NT2/D1 (cell line): Measurements from ENCODE around the gene CCDC92B.
"Not testable (repeated sequence)": the region's sequence is repeated elsewhere in the genome, so short reads cannot be mapped to it uniquely, and the experiment has no call there.

Experiments
- DNase-seq: peaks from one replicate; pipeline ENCODE4 v3.0.0-alpha.2; 2011; ENCODE audit warnings: low read depth, low spot score
- H3K27me3 ChIP-seq: 2 replicates; pipeline ENCODE4 v1.6.0; 2011; ENCODE audit warnings: mild to moderate bottlenecking; ENCODE audit not compliant: insufficient read length, insufficient read depth
- H3K36me3 ChIP-seq: 2 replicates; pipeline ENCODE4 v1.6.1; 2011; ENCODE audit warnings: mild to moderate bottlenecking, low read length, mixed read lengths; ENCODE audit not compliant: insufficient read depth, insufficient read length
- H3K4me1 ChIP-seq: 2 replicates; pipeline ENCODE4 v1.5.1; 2011; ENCODE audit not compliant: insufficient read depth, insufficient read length
- H3K4me3 ChIP-seq: 2 replicates; pipeline ENCODE4 v1.5.1; 2011; ENCODE audit warnings: low read depth; ENCODE audit not compliant: insufficient read length
- H3K9ac ChIP-seq: 2 replicates; pipeline ENCODE4 v1.6.0; 2011; ENCODE audit warnings: low read depth; ENCODE audit not compliant: insufficient read length
- H3K9me3 ChIP-seq: 2 replicates; pipeline ENCODE4 v1.5.1; 2011; ENCODE audit warnings: mild to moderate bottlenecking, low read length; ENCODE audit not compliant: insufficient read depth
- SUZ12 ChIP-seq: IDR thresholded peaks from 2 replicates; pipeline ENCODE4 v1.6.1; 2011; ENCODE audit not compliant: insufficient read length, insufficient read depth; ENCODE audit errors: extremely low read depth
- YY1 ChIP-seq: IDR thresholded peaks from 2 replicates; pipeline ENCODE4 v1.6.1; 2011; ENCODE audit not compliant: insufficient read length, insufficient read depth
- ZNF274 ChIP-seq: IDR thresholded peaks from 2 replicates; pipeline ENCODE4 v1.6.1; 2011; ENCODE audit warnings: mild to moderate bottlenecking, low read depth, low read length

The CCDC92B gene

GRCh38 chr17:2795441-2796163, 46.1 kb upstream of the CCDC92B start:
- Histone ChIP-seq H3K4me1 (peaks cover 7% of the 10 kb centered on the region), H3K36me3 (no peaks in the 10 kb centered on the region), H3K27me3 (no peaks in the 10 kb centered on the region), H3K9me3 (peaks cover 6% of the 10 kb centered on the region; the same call in 1 of the 2 replicates), H3K4me3 (no peak overlapping the region), H3K9ac (no peak overlapping the region)
- DNase-seq: no peak
- TF ChIP-seq YY1: no peak
- TF ChIP-seq SUZ12: no peak
- TF ChIP-seq ZNF274: no peak

- no peak for TF ChIP-seq YY1
- TF ChIP-seq SUZ12: no peak
- no peak for TF ChIP-seq ZNF274
- no peak for DNase-seq
Measured at GRCh38 chr17:2794111-2794803, 44.8 kb upstream of the CCDC92B start.

GRCh38 chr17:2792366-2793169, 43.1 kb upstream of the CCDC92B start:
- no peak overlapping the region for H3K4me3 ChIP-seq
- H3K4me1 ChIP-seq: peaks cover 7% of the 10 kb centered on the region
- TF ChIP-seq YY1 (no peak), SUZ12 (no peak)
- no peak overlapping the region for H3K9ac ChIP-seq
- no peaks in the 10 kb centered on the region for H3K27me3 ChIP-seq
- no peak for DNase-seq
- H3K9me3 ChIP-seq: no peaks in the 10 kb centered on the region
- H3K36me3 ChIP-seq: no peaks in the 10 kb centered on the region

More at GRCh38 chr17:2794111-2794803, 44.8 kb upstream of the CCDC92B start:
- no peaks in the 10 kb centered on the region for H3K27me3 ChIP-seq
- H3K36me3 ChIP-seq: no peaks in the 10 kb centered on the region
- H3K4me3 ChIP-seq: no peak overlapping the region
- H3K4me1 ChIP-seq: peaks cover 11% of the 10 kb centered on the region
- H3K9ac ChIP-seq: no peak overlapping the region
- no peaks in the 10 kb centered on the region for H3K9me3 ChIP-seq

GRCh38 chr17:2789700-2790099, 40.2 kb upstream of the CCDC92B start:
- TF ChIP-seq SUZ12: no peak
- TF ChIP-seq YY1: no peak
- no peak for TF ChIP-seq ZNF274
- H3K4me3 ChIP-seq: no peak overlapping the region
- no peak for DNase-seq
- H3K27me3 ChIP-seq: no peaks in the 10 kb centered on the region
- H3K36me3 ChIP-seq: no peaks in the 10 kb centered on the region
- no peaks in the 10 kb centered on the region for H3K9me3 ChIP-seq
- peaks cover 11% of the 10 kb centered on the region for H3K4me1 ChIP-seq
- H3K9ac ChIP-seq: no peak overlapping the region

- no peak overlapping the region for H3K9ac ChIP-seq
- H3K4me3 ChIP-seq: no peak overlapping the region
- H3K4me1 ChIP-seq: peaks cover 15% of the 10 kb centered on the region
- TF ChIP-seq ZNF274: no peak
- no peak for TF ChIP-seq SUZ12
- TF ChIP-seq YY1: peak; percentile 57
- no peaks in the 10 kb centered on the region for H3K36me3 ChIP-seq
- no peaks in the 10 kb centered on the region for H3K27me3 ChIP-seq
- H3K9me3 ChIP-seq: no peaks in the 10 kb centered on the region
- peak; percentile 89 for DNase-seq
Measured at GRCh38 chr17:2786176-2786881, 36.9 kb upstream of the CCDC92B start.

- not testable (repeated sequence) for H3K9ac ChIP-seq, H3K4me3 ChIP-seq, H3K27me3 ChIP-seq, DNase-seq, H3K9me3 ChIP-seq, H3K36me3 ChIP-seq
- peaks cover 13% of the 10 kb centered on the region for H3K4me1 ChIP-seq
Measured at GRCh38 chr17:2785376-2785775, 35.9 kb upstream of the CCDC92B start.
